ENCODE data around the gene MAGI1. TPM values are rescaled to one million over a fixed set of nuclear protein-coding genes. Genes with fewer than 3 reads are reported as not detected.

Gene MAGI1
- total RNA-seq, 2 donors from 2014 or later = 23.4 to 41.4 TPM

- H3K27me3 ChIP-seq = no peaks in the 10 kb centered on the region
- no peak for TF ChIP-seq CTCF (IDR thresholded peaks at IDR 0.05)
- intact Hi-C loops (cut with DNase I) = no loop called here
- H3K36me3 ChIP-seq = no peaks in the 10 kb centered on the region
- no peak overlapping the region for H3K27ac ChIP-seq
- H3K9me3 ChIP-seq = no peaks in the 10 kb centered on the region
- H3K4me3 ChIP-seq = no peak overlapping the region
- DNase-seq = no peak
- no peak overlapping the region for H3K9ac ChIP-seq (ENCODE audit: low read depth in 2 of 2, low read length in 2 of 2)
- H3K4me1 ChIP-seq = no peaks in the 10 kb centered on the region
Measured at GRCh38 chr3:65772758-65773157, 266.0 kb downstream of the MAGI1 start.

- DNase-seq = no peak
- H3K9ac ChIP-seq (ENCODE audit: low read depth in 2 of 2, low read length in 2 of 2) = no peak overlapping the region
- no peaks in the 10 kb centered on the region for H3K36me3 ChIP-seq
- TF ChIP-seq CTCF (IDR thresholded peaks at IDR 0.05) = no peak
- intact Hi-C loops (cut with DNase I) = no loop called here
- H3K27ac ChIP-seq = no peak overlapping the region
- H3K9me3 ChIP-seq = no peaks in the 10 kb centered on the region
- no peaks in the 10 kb centered on the region for H3K4me1 ChIP-seq
- no peaks in the 10 kb centered on the region for H3K27me3 ChIP-seq
- H3K4me3 ChIP-seq = no peak overlapping the region
Measured at GRCh38 chr3:65767551-65767950, 271.2 kb downstream of the MAGI1 start.

- Histone ChIP-seq H3K9ac (ENCODE audit: low read depth in 2 of 2, low read length in 2 of 2) (no peak overlapping the region), H3K4me3 (no peak overlapping the region), H3K36me3 (no peaks in the 10 kb centered on the region), H3K27ac (no peak overlapping the region), H3K27me3 (no peaks in the 10 kb centered on the region), H3K4me1 (no peaks in the 10 kb centered on the region), H3K9me3 (no peaks in the 10 kb centered on the region)
- intact Hi-C loops (cut with DNase I) = no loop called here
- no peak for TF ChIP-seq CTCF (IDR thresholded peaks at IDR 0.05)
- no peak for DNase-seq
Measured at GRCh38 chr3:65762235-65762580, 276.5 kb downstream of the MAGI1 start.

- no peaks in the 10 kb centered on the region for H3K9me3 ChIP-seq
- no peak for TF ChIP-seq CTCF (IDR thresholded peaks at IDR 0.05)
- H3K4me1 ChIP-seq = no peaks in the 10 kb centered on the region
- H3K9ac ChIP-seq (ENCODE audit: low read depth in 2 of 2, low read length in 2 of 2) = no peak overlapping the region
- H3K27ac ChIP-seq = no peak overlapping the region
- H3K36me3 ChIP-seq = no peaks in the 10 kb centered on the region
- intact Hi-C loops (cut with DNase I) = no loop called here
- no peaks in the 10 kb centered on the region for H3K27me3 ChIP-seq
- no peak overlapping the region for H3K4me3 ChIP-seq
- DNase-seq = no peak
Measured at GRCh38 chr3:65761446-65762234, 277.1 kb downstream of the MAGI1 start.

GRCh38 chr3:65758876-65759598 lies 279.7 kb downstream of the MAGI1 start:
- Histone ChIP-seq H3K4me3 (no peak overlapping the region), H3K27me3 (no peaks in the 10 kb centered on the region), H3K9ac (ENCODE audit: low read depth in 2 of 2, low read length in 2 of 2) (no peak overlapping the region), H3K27ac (no peak overlapping the region), H3K36me3 (no peaks in the 10 kb centered on the region), H3K4me1 (no peaks in the 10 kb centered on the region), H3K9me3 (no peaks in the 10 kb centered on the region)
- no peak for TF ChIP-seq CTCF (IDR thresholded peaks at IDR 0.05)
- intact Hi-C loops (cut with DNase I) = no loop called here
- no peak for DNase-seq

Data from colonic mucosa (tissue), 4 donors.